CD4-positive, alpha-beta T cell treated with Interleukin-17A for 4 hours (primary cell): ENCODE measurements around the gene DCX.

Experiments
- DNase-seq: peaks from one replicate; pipeline ENCODE4 v3.0.0-alpha.2; 2020; ENCODE audit warnings: mixed read lengths

Gene DCX

DNA sequence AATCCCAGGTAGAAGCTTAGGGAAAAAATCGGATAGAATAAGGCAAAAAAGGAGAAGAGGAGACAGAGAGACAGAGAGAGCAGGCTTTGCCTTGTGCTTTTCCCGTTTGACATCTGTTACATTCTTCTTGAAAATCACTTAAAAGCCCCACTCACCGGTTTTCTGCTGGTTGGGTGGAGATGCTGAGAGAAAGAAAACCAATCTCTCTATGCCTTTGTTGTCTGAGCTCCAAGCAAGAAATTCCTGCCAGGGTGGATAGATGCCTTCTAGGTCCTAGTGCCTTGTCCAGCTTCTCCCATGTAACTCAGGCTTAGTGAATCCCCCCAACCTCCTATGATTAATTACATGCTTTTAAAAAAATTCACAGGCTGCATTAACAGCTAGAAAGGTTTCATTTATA lies at the start of gene DCX:
Gene DCX (minus strand): TSS at position 210 of the 400 bp plus-strand sequence. CDS start 1,794 bp downstream, outside the sequence.
- DNase-seq: no peak

DNA sequence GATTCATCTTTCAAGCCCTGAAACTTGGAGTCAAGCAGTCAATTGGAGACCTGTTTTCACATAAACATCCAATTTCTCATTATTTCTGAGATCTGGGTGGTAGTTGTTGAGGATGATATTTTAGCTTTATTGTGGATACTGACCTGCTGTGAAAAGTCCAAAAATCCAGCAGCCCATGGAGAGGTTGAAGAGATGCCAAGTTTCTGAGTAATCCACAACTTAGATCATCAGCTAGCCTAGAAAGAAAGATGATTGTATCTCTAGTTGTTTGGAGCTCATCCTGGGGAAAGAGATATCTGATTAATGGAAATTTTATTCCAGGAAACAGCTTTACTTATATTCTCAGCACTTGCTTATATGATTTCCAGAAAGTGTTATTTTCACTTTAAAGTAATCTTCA lies 48.6 kb upstream of the DCX start:
- no peak for DNase-seq

DNA sequence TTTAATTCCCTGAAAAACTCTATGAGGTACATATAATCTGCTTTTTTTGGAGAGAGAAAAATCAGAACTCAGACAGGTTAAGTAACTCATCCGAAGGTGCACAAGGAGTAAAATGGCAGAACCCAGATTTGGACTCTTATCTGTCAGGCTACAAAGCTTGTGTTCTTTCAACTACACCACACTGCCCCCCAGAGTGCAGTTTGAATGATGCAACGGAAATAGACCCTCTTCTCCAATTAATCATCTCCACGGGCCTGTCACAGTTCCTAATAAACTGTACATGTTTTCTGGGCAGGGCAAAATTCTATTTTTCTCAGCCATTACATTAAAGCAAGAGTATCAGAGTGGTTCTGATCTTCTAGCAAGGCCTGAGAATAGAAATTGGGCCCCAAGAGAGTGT lies 35.3 kb upstream of the DCX start:
- peak; percentile 4 for DNase-seq

DNA sequence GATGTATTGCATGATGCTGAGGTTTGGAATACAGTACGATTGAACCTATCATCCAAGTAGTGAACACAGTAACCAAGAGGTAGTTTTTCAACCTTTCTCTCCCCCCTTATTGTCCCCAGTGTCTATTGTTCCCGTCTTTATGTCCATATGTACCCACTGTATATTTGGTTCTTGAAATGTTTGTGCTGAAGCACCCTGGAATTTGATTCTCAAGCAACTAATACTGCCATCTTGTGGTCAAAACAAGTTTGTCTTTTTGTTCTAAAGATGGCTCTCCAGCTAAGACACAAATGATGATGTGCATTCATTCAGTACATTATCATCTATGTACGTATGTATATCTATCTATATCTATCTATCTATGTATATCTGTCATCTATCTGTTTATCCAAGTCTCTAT lies 33.5 kb upstream of the DCX start:
- DNase-seq: no peak

DNA sequence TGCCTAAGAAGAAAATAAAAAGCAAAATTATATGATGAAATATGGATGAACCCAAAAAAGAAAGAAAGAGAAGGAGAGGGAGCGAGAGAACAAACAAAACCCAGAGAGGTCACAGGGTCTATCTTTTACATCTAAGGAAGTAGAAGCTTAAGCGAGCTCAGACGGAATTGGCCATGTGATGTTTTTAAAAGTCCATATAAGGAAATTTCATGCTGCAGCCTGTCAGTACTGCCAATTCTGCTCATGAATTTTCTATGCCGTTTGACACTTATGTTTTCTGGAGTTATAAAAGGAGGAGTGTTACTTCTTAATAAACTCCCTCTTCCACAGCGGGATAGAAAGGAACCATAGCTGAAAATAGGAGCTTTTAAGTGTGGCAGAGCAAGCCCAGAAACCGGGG lies 32.9 kb upstream of the DCX start:
- no peak for DNase-seq

DNA sequence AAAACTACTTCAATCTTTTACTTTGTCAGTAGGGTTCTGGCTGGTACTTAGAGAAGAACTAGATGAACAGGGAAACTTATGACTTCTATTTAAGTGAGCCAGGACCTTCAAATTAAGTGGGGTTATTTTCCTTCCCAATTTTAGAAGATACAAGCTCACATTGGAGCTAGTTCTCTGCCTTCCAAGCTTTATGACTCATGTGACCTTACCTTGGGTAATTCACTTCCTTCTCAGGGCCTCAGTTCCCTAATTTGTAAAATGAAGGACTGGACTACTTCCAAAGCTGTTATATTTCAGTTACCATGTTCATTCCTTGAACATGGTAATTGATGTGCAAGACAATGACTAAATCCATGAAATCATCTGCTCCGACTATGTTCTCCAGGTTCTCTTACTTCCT lies 32.0 kb upstream of the DCX start:
- DNase-seq: no peak

DNA sequence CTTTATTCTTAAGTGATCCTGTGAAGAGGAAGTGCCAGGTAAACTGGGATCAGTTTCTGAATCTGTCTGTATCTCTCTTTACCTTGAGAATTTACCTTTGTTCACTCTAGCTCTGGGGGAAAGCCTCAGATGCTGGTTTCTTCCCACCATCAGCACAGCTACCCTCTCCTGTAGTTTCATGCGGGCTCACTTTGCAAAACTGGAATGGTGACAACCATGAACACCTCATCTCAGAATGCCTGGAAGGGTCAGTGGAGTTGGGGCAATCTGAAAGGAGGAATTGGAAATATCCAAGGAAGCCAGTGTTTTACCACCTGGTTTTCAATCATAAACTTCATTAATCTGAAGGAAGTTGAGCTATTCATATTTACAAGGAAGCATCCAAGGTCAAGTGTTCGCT lies 30.8 kb upstream of the DCX start:
- DNase-seq: no peak

DNA sequence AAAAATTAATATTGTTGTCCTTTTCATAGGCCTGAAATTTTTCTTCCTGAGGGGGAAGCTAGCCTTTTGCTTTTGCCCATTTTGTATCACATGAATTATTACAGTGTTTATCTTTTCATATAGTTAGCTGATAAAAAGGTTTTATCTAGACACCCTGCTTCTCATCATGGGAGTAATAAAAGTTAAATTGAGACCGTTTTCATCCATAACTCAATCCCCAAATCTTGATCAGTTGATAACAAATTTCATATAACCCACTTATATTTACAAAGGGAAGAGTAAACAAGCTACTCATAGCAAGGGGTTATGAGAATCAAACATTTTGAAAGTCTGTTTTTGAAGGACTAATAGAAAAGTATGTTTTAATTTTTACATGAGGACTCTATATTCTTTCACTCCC lies 23.5 kb upstream of the DCX start:
- DNase-seq: no peak

DNA sequence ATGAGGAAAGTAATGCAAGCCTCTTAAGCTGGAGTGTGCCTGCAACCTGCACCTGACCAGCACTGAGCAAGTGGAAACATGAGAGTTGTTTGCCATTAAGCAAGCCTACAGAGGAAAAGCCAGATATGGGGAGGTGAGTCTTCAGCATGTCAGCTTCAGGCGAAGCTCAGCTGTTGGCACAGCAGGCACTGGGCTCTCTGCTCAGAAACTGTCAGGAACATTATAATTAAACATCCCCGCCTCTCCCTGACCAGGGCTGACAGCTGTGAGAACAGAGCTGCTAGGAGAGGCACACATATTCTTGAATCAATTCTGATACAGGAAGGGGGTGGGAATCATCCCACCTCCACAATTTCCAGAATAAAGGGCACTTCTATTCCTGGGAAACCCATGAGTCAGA lies 19.0 kb upstream of the DCX start:
- no peak for DNase-seq

DNA sequence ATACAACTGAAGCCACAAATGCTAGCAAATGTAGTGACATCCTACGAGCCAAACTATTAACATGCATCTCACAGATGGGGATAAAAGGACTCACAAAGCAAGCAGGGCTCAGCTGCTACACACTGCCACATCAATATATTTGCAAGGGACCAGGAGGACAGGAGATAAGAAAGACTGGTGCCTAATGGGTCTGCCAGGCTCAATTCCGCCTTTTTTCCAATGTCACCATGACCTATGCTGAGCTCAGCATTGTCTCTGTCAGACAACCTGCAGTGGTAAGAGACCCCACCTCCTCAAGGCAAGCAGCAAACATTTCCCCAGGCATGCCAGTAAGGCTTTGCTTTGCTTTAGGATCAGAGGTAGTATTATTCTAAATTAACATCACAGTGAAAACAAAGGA lies 435 bp downstream of the DCX start:
- DNase-seq: no peak

DNA sequence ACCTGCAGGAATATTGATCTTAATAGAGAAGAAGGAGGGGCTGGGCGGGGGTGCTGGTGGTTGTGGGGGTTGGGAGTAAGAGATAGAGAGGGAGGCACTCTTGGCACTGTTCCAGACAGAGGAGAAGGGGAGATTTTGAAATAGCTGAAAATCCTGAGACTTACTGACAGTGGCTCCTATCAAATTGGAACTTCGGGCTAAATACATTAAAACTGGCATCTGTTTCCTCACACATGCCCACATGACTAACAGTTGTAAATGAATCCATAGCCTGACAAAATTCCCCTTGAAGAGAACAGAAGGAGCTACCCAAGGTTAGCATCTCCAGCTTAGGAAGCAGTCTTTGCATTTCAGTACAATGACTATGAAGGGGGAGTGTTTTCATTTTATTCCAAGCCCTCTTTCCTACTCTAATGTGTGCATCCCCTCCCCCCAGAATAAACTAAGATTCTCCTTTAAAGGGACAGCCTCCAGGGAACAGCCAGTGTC lies 1.4 kb downstream of the DCX start:
- DNase-seq: no peak

DNA sequence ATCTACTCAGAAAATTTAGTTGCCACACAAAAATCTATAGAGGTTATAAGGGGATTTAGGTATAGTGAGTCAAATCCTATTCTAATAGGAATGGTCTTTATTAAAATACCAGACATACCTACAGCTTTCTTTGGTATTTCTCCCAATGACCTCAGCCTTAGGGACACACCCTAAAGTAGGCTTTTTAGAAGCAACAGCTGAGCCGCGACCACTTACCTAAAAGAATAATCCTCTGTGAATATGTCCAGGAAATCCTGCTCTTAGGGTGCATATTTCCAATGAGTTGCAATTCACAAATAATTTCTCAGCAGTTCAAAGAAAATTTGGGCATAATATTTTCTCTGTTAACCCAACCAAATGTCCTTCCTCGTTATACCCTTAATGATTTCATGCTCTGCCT lies 2.7 kb downstream of the DCX start:
- no peak for DNase-seq

DNA sequence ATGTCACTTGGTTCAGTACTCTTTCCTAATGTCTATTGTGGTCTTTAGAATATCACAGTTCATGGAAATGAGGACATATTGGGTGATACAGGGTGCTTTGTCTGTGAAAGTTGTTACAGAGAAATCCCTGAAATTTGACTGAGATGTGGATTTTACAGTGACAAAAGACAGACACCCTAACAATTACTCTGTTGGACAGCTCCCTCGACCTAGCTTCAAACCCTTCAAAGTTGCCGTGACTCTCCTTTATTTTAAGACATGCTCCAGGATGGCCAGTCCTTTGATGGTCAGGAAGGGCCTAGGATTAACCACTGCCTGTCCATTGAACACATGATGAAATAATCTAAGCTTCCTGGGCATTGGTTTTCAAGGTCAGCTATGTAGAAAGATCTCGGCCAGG lies 4.0 kb downstream of the DCX start:
- no peak for DNase-seq

DNA sequence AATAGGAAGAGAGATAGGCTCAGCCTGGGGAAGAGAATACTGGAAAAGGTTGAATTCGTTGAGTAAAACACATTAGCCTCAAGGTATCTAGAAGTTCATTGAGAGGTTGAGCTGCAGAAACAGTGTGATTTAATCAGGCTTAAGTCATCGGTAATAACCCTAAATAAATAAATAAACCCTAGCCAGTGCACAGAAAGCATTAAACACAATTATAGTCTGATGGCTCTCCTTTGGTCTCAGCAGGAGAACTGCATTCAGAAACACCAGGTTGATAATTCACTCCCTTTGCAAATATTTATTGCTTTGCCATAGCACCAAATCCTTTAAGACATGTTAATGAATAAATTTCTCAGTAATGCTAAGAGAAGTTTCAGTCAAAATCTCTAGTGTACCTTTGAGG lies 9.6 kb downstream of the DCX start:
- no peak for DNase-seq

DNA sequence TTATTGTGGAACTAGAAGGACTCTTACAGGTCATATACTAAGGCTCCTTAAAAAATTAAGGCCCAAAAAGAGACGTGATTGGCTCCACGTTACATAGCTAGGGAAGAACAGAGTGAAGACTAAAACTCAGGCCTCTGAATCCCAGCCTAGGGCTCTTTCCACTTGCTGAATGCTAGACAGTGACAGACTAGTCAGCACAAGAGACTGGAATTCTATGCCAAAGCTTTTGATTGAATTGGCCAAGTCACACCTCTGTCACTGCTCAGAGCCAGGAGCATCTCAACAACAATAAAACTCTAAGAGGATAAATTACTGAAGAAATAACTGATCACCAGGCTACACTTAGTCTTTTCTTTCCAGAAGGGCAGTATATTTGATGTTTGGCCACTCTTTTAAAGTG lies 16.8 kb downstream of the DCX start:
- no peak for DNase-seq

DNA sequence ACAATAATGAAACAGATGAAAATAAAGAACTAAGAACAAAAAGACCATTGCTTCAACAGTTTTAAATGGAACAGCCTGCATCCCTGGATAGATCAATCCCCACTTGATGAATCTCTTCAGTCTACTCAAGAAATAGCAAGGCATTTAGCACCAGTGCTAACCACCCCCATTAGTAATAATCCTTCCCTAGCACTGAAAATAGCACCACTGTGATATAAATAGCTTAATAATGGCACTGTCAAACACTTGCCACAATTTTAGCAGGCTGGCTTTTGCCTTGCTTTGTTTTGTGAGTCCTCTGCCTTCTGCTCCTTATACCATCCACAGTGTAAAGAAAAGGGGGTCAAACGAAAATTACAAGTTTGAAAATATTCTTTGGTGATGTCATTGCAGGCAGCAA lies 17.4 kb downstream of the DCX start:
- no peak for DNase-seq

DNA sequence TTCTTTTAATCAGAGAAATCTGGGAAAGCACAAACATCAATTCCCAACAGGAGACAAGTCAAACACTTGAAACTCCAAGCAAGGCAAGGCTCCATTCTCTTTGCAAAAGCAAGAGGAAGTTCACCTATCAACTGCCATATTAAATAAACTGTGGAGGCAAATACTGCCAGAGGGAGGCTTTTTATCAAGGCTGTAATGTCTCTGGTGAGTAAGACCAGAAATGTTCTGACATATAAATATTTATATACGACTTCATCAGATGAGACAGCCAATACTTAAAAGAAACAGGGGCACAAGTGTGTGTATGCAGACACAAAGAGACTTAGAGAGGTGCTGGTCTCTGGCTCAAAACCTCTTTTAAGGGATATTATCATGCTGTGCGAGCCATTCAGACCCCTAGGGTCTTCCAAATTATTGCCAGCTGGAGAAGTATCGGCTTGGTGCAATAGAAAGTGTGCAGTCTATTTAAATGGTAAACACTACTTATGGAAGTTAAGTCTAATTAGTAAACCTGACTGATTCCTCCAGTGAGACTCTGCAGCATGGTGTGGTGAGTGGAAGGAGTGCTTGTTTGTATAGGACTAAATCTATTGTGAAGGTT lies 24.4 kb downstream of the DCX start:
- DNase-seq: no peak

DNA sequence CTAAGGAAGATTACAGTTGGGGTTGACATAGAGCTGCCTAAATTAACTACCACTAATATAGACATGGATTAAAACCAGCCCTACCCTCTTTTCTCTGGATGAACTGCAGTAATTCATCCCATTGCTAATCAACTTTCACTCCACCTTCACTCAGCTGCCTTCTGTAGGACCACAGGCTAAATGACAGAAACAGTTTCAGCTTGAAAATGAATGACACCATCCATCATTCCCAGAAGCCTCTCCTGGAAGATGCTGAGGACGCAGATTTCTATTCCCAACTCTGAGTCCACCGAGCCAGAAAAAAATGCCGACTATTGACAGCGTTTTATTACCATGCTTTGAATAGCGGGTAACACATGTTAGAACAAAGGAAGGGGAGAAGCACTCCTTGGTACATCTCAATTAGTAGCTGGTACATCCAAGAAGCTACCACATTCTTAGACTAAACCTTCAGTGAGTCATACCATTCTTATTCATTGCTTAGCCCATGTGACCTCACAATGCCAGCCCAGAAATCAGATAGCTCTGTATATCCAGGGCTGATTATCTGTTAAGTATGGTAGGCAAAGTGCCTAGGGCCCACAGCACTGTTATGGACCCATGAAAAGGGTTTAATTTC lies 25.3 kb downstream of the DCX start:
- no peak for DNase-seq

DNA sequence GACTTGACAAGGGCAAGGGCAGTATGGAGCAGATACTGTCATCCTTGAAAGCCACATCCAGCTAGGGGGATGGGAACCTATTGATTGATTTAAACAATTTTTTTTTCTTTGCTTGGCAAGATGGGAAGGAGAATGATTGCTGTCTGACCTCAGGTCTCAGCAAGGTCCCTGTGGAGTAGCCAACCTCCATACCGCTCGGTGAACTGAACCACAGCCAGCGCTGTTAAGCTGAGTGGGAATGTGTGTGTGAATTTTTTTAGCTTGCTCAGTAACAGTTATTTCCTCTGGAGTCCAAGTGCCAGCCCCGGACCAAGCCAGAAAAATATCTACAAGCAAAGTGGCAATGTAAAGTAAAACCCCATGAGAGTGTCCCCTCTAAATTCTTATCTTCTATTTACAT lies 25.9 kb downstream of the DCX start:
- DNase-seq: no peak

DNA sequence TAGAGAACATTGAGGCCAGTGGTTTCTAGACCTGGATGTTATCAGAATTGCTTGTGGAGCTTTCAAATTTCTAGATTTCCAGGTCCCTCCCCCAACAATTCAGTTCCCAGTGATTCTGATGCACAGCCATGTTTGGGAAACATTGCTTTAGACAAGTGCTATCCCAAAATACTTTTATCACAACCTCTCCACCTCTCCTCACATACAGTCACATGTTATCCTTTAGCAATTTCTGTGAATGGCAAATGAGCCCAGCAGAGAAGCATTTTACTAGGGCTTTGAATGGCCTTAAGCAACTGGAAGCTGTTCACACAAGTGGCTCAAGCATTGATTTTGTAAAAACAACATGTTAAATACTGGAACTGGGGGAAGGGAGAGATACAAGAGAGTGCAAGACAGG lies 29.7 kb downstream of the DCX start:
- DNase-seq: no peak

DNA sequence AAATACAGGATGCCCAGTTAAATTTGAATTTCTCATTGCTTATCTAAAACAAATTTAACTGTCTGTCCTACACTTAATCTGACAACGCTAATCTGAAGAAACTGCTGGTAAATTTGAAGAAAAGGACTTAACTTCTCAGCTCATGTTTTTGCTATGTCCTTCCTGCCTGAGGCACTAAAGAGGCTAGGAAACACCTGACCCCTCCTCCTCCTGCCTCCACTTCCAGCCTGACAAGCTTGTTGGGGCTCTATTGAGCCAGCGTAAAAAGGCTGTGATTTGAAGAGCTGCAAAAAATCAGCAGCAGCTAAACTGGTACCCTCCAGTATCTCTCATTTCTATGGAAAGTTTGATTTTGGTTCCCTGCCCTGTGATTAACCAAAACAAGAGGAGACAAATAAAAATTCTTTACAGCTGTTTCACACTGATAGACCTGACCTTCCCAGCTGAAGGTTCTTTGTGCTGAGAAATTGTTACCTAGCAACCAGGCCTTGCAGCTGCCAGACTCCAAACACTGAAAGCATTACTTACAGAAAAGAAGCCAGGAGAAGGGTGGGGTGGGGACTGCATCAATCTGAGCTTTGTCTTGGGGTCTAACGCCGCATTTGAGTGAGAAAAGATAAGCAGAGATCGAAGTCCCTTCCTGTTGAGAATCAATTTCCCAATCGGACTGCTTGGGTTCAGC lies 35.0 kb downstream of the DCX start:
- DNase-seq: no peak

DNA sequence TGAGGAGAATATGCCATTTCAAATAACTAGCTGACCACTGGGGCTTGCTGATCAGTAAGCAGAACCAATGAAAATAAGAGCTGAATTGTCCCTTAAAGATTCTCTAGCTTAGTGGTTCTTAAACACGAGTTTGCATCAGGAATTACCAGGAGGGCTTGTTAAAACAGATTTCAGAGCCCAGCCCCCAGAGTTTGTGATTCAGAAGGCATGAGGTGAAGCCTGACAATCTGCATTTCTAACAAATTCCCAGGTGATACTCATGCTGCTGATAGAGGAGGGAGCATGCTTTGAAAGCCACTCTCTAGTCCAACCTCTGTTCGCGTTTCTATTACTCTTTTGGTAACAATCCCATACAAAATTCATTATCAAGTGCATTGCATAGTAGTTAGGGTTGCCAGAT lies 35.5 kb downstream of the DCX start:
- no peak for DNase-seq

DNA sequence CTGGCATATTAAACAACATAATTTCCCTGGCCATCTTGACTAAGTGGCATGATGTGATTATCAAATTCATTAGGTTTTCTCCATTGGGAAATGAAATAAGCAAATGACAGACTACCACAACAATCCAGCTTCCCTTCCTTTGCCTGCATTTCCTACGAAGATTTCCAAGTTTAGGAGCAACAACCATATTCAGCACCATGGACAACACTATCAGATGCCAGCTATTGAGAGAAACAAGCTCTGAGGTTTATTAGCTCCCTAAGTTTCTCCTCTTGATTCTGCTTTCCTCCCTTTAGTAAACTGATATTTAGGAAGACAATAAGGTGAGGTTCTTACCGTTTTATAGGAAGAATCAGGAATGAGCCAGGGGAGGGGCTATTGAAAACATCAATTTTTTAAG lies 36.2 kb downstream of the DCX start:
- DNase-seq: no peak

DNA sequence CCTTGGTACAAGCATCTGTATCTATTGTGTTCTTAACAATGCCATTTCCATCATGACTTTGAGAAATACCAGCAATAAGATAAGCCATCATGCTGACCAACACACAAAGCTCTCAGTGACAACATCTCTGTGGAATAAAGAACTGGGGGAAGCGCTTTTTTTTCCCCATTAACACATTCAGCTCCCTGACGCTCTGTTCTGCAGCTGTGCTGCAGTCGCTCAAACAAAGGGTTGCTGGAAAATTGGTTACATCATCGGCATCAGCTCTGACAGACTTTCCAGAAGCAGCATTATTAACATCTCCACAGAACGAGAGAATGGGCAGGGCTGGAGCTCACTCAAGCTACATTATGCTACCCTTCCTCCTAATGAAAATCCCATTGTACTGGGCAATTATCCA lies 39.9 kb downstream of the DCX start:
- no peak for DNase-seq
